Measurements from ENCODE around the gene STX3. TPM values are rescaled to one million over a fixed set of nuclear protein-coding genes. Genes with fewer than 3 reads are reported as not detected.

Gene STX3
- total and polyA plus RNA-seq, 2 of the 4 experiments (the other 2 are of a cell fraction) = 5.0 to 5.4 TPM

- Histone ChIP-seq H2BK120ac (ENCODE audit: low read depth, low read length) (no peak overlapping the region), H4K8ac (ENCODE audit: low read depth in 2 of 2, low read length in 2 of 2) (no peak overlapping the region), H4K5ac (ENCODE audit: low read depth, low read length) (no peak overlapping the region), H2AK5ac (ENCODE audit: low read depth, low read length) (no peak overlapping the region), H2BK5ac (ENCODE audit: low read depth, low read length, poor library complexity, severe bottlenecking) (no peak overlapping the region), H4K91ac (ENCODE audit: insufficient read depth, low read depth, low read length) (no peak overlapping the region), H2BK15ac (ENCODE audit: low read depth, low read length) (no peak overlapping the region), H3K4me2 (ENCODE audit: low read depth, low read length) (no peak overlapping the region), H2BK20ac (ENCODE audit: low read depth, low read length) (no peak overlapping the region), H3K9me3 (ENCODE audit: control insufficient read depth, insufficient read depth, low read length) (no peaks in the 10 kb centered on the region), H3K18ac (ENCODE audit: low read depth, low read length) (no peak overlapping the region), H2AFZ (replicated peaks; ENCODE audit: low read length, poor library complexity) (no peak overlapping the region), H3K36me3 (ENCODE audit: control insufficient read depth, insufficient read depth, low read length) (peaks cover 3% of the 10 kb centered on the region), H3K79me1 (ENCODE audit: low read depth in 1 of 2, low read length in 2 of 2) (no peaks in the 10 kb centered on the region), H3K4me3 (ENCODE audit: insufficient read depth, low read depth, low read length) (no peak overlapping the region), H3K4me1 (ENCODE audit: control insufficient read depth, insufficient read depth, low read length) (no peaks in the 10 kb centered on the region), H3K9me1 (ENCODE audit: insufficient read depth, low read length) (no peaks in the 10 kb centered on the region), H4K20me1 (ENCODE audit: insufficient read depth, low read length) (no peaks in the 10 kb centered on the region), H3K4ac (ENCODE audit: low read depth, low read length) (no peak overlapping the region), H3K27me3 (ENCODE audit: control insufficient read depth, insufficient read depth, low read length) (no peaks in the 10 kb centered on the region), H2AK9ac (replicated peaks; ENCODE audit: low read depth, low read length, poor library complexity) (no peak overlapping the region), H3K56ac (ENCODE audit: extremely low read depth, insufficient read depth, low read length) (no peak overlapping the region), H3K27ac (ENCODE audit: insufficient read depth, low read length) (no peak overlapping the region), H3K9ac (ENCODE audit: low read depth, low read length) (no peak overlapping the region), H3K14ac (replicated peaks; ENCODE audit: low read depth, low read length) (no peak overlapping the region), H3K23ac (ENCODE audit: low read depth, low read length) (no peak overlapping the region)
- intact Hi-C loops (cut with micrococcal nuclease) = loop anchor here (5.0 kb wide), 3 partner anchors 134 to 264 kb away; partner anchors contain the start of gene PATL1
- in situ Hi-C loops (cut with MboI; ENCODE audit: low sequenced_read_pairs) = loop anchor here (5.0 to 10.0 kb wide), 2 partner anchors 44 to 246 kb away; partner anchors contain the start of gene STX3
- CTCF ChIA-PET = interaction anchor here (0.6 to 1.2 kb wide), 5 partner anchors 45 to 629 kb away, joined by 4 to 5 read pairs (median 5); partner anchors contain the start of gene STX3
- BruUV-seq (replicated peaks) = no TSS peak
- no CpG with 5 or more reads among the region's 2 CpGs for WGBS, 2 experiments (ENCODE audit: extremely low coverage in 2 of 2, insufficient read length in 1 of 2)
- DNase-seq (no peak), ATAC-seq (ENCODE audit: low read depth) (no peak)
- TF ChIP-seq CTCF (conservative IDR thresholded peaks at IDR 0.05; ENCODE audit: low read depth, low read length) (no peak), CEBPB (IDR thresholded peaks at IDR 0.05; ENCODE audit: low read depth, low read length) (no peak), ELK1 (IDR thresholded peaks at IDR 0.05; ENCODE audit: borderline replicate concordance, low read depth, low read length) (no peak), RFX5 (IDR thresholded peaks at IDR 0.05; ENCODE audit: low read depth, low read length) (no peak), MAFK (IDR thresholded peaks at IDR 0.05; ENCODE audit: low read depth, low read length) (no peak), CHD1 (IDR thresholded peaks at IDR 0.05; ENCODE audit: low read depth, low read length) (no peak), POLR2A (IDR thresholded peaks at IDR 0.05; ENCODE audit: low read depth, low read length) (no peak), NFE2L2 (IDR thresholded peaks at IDR 0.05; ENCODE audit: low read depth, low read length) (no peak), FOS (IDR thresholded peaks at IDR 0.05; ENCODE audit: low read depth, low read length) (no peak), MXI1 (IDR thresholded peaks at IDR 0.05; ENCODE audit: borderline replicate concordance, low read depth, low read length) (no peak), BHLHE40 (IDR thresholded peaks at IDR 0.05; ENCODE audit: low read depth, low read length) (no peak)
- POLR2A ChIA-PET (ENCODE audit: unreplicated experiment) = no interaction called here
- dilution Hi-C loops (cut with HindIII; ENCODE audit: low sequenced_read_pairs, unreplicated experiment) = no loop called here
Observed at GRCh38 chr11:59801160-59801706, 46.1 kb downstream of the STX3 start.
